Activated naive CD8-positive, alpha-beta T cell treated with anti-CD3 and anti-CD28 coated beads, Interleukin-2, amount 50 U/mL, for 16 hours (primary cell): Measurements from ENCODE around the gene SLX9.

Source experiments
- DNase-seq: peaks from one replicate; pipeline ENCODE4 v3.0.0-alpha.2; 2020; ENCODE audit warnings: low read depth, low spot score

Gene SLX9, protein sequence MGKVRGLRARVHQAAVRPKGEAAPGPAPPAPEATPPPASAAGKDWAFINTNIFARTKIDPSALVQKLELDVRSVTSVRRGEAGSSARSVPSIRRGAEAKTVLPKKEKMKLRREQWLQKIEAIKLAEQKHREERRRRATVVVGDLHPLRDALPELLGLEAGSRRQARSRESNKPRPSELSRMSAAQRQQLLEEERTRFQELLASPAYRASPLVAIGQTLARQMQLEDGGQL

DNA sequence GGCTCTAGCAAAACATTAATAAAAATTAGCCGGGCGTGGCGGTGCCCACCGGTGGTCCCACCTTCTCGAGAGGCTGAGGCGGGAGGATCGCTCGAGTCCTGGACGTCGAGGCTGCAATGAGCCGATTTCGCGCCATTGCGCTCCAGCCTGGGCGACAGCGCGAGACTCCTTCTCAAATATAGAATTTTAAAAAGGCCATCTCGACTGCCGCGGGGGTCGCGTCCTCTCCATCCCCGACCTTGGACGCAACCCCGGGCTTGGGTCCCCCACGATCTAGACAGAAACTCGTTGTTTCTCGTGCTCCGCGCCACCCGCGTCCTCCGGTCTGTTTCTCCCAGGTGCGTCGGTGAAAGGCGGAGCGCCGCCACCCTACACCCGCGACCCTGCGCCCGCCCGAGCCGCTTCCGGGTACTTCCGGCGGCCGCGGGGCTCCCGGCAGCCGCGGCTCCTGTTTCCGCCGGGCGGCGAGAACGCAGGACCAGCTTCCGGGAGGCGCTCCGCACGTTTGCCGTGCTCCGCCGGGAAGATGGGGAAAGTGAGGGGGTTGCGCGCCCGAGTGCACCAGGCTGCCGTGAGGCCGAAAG lies at the start of gene SLX9:
TSS of gene SLX9 (plus strand) at position 498 of the 584 bp plus-strand sequence. CDS start at position 527, 29 bp downstream.
- DNase-seq: peak; percentile 62

DNA sequence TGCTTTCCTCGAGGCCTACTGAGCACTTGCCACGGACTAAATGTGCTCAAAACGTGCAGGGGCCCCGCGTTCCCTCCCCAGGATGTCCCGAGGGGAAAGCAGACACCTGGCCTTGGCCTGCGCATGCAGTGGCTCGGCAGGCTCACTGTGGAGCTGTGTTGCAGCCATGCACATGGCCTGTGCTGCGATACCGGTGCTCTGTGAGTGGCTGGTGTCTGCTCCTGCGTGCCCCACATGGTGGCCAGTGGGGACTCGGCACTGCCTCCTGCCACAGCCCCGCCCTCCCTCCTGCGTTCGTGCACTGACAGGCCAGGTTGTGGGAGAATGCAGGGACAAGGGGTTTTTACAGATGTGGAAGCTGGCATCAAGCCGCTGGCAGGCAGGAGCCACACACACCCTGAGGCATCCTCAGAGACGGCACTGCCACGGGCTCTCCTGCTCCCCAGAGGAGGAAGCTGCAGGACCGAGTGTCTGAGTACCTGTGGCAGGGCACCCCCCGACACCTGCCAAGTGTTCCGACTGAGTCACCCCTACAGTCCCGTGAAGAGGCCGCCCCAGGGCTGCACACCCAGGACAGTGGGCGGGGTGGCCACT lies 49.4 kb upstream of the SLX9 start:
- DNase-seq: no peak

DNA sequence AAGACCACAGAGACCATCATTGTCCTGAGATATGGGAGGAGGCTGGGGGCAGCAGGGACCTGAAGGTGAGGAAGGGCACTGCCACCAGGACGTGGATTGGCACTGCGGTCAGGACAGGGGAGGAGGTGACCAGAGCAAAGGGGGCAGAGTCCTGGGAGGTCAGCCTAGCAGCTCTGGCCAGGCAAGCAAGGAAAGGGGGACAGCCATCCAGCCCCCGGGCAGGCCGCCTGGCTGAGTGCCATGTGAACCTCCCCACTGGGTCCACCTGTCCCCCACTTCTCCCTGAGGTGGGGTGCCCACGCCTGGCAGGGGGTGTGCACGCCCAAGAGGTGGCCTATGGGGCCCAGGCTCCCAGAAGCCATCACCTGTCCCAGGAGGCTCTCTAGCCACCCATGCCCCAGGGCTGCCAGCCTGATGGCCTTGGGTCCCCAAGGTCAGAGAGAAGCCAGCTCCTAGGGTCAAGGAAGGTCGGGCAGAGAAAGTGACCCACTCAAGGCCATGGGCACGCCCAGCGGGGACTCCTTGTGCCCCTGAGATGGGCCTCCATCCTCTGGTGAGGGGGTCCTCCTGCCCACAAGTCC lies 48.8 kb upstream of the SLX9 start:
- no peak for DNase-seq

DNA sequence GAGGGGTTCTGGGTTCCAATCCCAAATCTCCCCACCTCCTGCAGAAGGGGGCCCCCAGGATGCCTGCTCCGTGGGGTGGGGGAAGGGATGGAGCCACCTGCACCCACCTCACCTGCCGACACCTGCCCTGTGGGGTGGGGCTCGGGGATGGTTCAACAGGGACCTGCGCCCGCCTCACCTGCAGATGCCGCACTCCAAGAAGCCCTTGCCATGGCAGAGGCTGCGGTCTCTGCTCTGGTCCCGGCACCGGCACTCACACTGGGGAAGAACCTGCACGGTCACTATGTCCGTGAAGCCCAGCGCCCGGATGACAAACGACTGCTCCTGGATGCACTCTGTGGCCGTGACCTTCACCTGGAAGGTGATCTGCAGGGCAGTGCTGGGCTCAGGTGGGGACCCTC lies 48.2 kb upstream of the SLX9 start:
- no peak for DNase-seq

DNA sequence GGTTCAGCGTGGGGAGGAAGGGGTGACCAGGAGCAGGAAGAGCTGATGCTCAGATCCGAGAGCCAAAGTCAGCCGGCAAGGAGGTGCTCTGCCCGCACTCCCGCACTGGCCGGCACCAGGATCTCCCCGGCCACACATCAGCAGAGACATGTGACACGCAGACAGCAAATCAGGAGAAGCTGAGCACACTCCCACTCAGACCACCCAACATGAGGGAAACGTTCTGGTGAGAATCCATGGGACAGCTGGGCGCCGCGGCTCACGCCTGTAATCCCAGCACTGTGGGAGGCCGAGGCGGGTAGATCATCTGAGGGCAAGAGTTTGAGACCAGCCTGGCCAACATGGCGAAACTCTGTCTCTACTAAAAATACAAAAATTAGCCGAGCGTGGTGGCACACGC lies 47.7 kb upstream of the SLX9 start:
- no peak for DNase-seq

DNA sequence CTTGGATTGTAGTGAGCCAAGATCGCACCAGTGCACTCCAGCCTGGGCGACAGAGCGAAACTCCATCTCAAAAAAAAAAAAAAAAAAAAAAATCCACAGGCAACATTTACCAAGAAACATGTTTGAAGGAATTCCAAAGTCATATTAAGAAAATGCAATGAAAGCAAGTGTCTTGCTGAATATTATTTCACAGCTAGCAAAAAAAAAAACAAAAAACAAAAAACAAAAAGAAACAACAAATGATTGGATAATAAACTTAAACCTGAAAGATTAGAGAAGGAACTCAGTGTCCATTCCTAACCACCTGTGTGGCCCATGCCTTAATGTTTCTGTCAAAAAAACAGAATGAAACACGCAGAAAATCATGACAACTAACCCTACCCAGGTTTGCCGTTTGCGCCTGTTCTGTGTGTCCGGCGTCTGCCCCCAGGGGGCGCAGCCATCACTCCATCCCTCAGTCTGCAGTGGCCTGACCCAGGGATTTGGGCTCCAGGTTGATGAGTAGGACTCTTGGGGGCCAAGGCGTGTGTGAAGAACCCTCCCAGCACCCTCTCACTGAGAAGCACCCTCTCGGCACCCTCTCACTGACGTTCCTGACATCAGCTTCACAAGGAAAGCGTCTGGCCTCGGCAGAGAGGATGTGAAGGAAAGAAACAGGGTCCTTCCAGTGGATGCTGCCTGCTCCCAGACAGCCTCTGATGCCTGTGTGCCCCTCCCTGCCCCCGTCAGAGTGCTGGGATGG lies 47.1 kb upstream of the SLX9 start:
- DNase-seq: peak; percentile 58

DNA sequence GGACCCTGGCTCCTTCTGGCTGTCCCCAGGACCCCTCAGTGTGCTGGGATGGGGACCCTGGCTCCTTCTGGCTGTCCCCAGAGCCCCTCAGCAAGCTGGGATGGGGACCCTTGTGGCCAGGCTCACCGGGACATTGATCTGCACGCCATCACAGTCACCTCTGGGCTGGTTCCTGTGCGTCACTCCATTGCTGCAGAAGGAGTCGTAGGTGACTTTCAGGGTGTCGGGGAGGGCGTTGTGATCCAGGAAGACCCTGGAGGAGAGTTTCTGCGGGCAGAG lies 46.6 kb upstream of the SLX9 start:
- no peak for DNase-seq

DNA sequence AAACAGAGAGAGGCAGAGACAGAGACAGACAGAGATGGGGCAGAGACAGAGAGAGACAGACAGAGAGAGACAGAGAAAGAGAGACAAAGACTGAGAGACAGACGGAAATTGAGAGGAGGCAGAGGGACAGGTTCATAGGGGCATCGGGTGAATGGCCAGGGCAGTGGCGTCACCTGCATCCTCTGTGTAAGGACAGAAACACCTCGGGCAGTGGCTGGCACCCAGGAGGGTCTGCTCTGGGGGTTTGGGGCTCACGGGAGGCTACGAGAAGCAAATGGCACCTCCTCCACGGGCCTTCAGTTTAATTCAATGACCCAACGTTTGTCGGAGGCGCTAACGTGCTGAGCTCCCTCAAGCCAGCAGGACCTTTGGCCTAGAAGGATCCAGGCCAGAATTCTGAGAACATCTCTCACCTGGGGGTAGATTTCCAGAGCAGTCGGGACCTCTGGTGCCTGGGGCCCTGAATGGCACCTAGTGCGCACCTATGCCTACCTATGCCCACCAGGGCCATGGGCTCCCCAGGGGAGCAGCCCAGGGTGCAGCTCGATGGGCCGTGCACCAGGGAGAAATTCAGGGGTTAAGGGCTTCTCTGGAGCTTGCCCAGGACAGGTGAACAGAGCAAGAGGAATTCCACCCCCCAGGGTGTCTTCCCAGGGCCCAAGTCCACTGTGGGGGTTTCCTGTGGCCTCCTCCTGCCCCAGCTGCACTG lies 45.7 kb upstream of the SLX9 start:
- no peak for DNase-seq

DNA sequence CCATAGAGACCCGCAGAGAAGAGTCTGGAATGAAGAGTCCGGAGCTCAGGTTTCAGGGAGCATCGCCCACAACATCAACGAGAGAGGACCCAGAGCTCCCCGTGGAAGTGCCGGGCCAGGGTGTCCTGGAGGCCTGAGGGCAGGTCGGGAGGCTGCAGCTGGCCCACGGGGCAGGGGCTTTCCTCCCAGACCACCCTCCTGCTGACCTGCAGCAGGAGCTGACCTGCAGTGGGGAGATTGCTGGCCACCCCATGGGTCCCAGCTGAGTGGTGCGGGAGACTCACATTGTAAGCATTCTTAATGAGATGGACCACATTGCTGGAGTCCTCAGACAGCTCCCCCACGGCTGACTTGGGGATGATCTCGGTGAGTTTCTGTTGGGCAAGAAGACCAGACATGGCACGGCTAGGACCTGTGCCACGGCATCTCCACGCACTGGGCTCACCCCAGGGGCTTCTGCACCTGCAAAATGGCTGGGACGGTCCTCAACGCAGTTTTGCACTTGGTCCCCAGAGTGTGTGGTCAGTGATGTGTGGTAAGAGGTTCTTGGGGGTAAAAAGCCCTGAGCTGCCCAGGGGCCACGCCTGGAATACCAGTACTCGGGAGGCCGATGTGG lies 45.0 kb upstream of the SLX9 start:
- no peak for DNase-seq

DNA sequence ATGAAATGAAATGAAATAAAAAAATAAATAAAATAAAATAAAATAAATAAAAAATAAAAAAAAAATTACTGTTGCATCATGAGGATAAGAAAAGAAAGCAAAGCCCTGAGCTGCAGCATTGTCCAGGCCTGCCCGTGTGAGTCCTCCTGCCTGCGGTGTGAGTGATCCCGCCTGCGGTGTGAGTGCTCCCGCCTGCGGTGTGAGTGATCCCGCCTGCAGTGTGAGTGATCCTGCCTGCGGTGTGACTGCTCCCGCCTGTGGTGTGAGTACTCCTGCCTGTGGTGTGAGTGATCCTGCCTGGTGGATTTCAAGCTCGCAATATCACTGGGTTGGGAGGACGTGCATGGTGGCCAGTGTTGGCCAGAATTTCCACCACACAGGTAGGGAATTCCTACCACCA lies 44.0 kb upstream of the SLX9 start:
- no peak for DNase-seq

DNA sequence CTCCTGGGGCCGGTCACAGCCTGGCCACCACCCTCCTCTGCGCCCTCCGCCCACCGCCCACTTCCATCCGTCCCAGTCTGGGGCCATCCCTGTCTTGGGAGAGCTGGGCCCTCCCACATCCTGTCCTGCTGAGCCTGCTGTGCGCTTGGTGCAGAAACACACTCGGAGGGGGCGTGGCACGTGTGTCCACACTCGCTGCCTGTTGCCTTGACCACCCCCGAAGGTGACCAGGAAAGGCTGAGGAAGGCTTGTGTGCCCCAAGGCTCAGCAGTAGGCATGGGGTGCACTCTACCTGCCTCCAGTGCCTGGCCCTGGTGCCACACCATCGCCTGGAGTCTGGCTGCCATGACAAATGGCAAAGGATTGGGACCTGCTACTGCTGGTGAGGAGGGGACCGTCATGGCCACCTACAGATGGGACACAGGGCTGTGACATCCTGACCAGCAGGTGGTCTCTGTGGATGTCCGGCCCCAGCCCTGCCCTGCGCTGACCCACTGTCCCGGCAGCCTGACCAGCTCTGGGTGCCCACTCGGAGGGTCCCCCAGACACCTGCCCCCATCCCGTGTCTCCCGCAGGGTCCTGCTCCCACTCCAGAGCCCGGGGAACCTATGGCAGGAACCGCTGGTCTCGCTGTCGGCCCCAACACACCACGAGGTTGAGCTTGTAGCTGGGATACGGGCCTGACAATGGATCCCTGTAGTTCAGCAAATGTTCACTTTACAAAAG lies 43.1 kb upstream of the SLX9 start:
- DNase-seq: no peak

DNA sequence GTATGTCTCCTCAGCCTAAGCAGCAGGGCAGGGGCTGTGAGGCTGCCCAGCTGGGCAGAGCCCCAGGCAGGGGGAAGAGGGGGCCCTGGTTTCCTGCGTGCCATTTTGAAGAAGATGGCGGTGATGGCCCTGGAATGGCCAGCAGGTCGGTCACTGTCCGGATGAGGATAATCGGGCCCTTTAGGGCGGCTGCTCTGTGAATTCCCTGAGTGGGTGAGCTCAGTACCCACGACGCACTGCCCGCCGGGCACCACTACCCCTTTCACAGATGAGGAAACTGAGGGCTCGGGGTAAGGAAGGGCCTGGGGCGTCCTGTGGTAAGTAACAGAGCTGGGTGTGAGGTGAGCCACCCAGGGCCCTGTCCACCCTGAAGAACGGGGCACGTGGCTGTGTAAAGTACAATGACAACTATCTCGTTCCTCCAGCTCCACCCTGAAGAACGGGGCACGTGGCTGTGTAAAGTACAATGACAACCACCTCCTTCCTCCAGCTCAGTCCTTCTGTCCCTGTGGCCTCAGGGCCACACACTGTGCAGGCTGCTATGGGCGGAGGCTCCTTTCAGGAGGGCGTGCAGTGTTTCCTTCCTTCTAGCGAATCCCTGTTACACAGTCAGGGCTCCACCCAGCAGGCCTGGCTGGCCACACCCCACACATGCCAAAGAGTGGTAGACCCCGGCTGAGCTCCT lies 42.4 kb upstream of the SLX9 start:
- DNase-seq: no peak

DNA sequence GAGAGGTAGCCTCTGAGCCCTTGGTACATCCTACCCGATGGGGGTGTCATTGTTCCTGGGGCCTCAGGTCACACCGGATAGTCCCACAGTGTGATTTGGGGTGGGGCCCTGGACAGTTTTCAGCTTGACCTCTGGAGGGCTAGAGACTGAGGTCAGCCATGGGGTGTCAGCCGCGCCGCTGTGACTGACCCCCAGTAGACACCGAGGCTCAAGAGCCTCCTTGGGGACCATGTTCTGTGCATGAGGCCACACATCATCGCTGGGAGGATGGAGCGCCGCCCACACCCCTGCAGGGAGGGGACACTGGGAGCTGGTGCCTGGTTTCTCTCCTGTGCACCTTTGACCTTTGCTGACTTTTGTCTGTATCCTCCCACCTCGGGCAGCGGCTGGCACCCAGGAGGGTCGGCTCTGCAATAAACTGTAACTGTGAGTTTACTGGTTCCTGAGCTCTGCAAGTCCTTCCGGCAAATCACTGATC lies 41.8 kb upstream of the SLX9 start:
- no peak for DNase-seq

DNA sequence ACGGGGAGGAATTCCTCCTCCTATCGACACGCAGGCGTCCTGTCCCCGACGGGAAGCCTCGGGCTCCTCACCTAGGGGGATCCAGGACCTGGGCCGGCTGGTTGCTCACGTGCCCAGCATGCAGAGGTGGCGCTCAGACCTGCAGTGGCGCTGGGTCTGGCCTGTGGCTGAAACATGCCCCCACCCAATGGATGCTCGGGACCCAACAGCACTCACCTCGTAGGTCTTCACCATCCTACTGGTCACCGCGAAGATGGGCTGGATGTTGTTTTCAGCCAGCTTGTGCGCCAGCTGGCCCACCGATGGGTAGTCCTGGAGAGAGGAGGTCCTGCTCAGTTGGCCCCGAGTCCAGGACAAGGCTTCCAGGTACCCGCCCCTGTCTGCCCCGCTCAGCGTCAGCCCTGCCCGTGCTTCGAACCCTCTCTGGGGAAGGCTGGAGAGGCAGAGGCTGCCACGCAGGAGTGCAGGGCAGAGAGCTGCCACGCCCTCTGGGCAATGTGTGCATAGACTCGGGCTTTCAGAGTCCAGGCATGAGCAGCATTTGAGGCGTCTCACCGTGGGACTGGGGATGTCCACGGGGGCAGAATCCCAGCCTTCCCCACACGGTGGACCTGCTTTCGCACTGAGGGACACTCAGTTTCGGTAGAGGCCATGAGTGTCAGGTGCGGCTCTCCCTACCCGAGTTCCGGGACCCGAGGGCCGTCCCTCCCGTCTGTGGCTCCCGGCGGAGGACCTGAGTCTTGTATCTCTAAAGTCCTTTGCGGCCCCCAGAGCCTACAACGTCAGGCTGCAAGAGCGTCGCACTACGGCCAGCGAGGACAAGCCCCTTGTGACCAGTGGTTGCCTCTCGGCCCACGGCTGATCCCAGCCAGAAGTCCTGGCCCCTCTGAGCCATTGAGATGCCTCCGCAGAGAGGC lies 40.7 kb upstream of the SLX9 start:
- no peak for DNase-seq

DNA sequence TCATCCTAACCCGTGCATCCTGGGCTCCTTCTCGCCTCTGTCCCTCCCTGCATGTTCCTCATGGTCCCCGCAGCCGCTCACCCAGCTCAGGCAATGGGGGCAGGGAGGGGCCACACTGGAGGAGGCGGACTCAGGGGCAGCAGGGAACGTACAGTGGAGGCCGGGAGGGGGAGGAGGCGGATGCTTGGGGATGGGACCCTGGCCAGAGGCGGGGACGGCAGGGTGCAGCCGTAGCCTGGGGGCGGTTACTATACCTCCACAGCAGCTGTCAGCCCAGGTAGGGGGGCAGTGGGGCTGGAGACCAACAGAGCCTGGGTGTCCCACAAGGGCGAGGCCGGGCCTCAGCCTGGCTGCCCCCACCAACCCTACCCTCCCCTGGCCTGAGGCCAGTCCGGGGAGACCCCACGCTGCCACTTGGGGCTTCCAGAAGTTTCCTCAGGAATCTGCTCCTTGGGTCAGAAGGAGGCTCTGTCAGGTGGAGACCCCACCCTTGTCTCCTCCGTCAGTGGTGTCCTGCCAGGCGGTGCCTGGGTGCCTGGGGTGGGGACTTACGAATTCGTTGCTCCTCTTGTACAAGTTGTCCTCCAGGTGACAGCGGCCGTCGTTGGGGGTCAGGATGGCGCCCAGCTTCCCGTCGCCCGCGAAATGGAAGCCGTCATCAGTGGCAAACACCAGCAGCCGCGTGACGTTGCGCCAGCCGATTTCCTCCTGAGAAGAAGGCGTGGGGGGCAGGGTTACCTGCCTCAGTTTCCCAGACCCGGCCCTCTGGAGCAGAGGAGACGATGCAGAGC lies 39.9 kb upstream of the SLX9 start:
- DNase-seq: no peak

DNA sequence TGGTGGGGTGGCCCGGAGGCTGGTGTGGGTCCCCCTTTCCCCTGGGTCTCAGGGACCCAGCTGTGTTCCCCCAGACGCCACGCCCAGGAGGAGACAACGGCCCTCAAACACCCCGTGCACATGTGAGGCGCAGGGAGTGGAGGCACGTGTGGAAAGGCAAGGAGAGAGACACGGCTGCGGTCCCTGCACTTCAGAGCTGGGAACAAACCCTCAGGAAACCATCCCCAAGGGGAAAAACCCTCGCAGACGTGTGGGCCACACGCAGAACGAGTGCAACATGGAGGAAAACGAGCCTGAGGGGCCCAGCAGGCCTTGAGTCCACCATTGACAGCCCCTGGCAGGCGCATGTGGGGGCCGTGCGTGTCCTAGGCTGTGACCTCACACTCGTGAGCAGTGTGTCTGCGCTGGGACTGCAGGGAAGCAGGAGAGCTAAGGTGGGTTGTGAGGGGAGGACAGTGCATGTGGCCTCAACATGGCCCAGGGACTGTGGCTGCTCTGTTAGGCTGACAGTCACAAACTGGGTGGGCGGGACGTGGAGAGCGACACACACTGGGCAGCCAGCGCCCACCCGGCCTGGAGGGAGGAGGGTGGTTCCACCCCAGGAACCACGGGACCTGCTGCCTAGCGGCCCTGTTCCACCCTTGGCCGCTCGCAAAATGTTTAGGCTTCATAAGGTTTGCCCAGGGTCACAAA lies 39.1 kb upstream of the SLX9 start:
- no peak for DNase-seq

DNA sequence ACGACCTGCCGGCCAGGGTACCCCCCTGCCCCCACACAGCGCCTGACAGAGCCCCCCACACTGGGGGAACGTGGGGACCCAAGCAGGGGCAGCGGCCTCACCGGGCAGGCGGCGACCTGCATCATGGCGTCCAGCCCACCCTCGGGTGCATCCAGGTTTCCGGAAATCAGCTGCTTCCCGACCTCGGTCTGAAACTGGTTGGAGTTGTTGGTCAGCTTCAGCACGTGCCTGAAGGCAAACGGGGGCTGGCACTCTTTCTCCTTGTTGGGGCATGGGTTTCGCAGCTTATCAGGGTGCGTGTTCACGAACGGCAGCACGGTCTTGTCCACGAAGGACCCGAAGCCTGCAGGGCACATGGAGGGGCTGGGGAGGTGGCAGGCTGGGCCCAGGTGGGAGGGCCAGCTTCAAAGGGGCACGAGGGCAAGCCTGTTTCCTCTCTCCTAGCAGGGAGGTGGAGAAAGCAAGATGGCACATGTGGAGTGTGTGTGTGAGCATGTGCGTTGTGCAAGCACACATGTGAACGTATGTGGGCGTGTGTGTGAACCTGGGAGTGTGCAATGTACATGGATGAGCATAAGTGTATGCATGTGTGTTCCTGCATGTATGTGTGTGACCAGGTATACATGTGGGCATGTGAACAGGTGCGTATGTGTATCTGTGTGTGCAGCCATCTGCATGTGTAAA lies 38.3 kb upstream of the SLX9 start:
- DNase-seq: no peak
